Ovary (tissue), 9 donors: ENCODE measurements around the gene SLC39A11. TPM values are rescaled to one million over a fixed set of nuclear protein-coding genes. Genes with fewer than 3 reads are reported as not detected.

Experiments
- DNase-seq, 5 donors: peaks; one replicate each; pipeline ENCODE4 v3.0.0-alpha.2; 2019 to 2020
- H3K27ac ChIP-seq, 2 donors: fragments of 200-600 bp; one replicate each; pipeline versions ENCODE4 v1.5.1 to v1.8.0; 2019 to 2022
- H3K27me3 ChIP-seq: fragments of 200-600 bp; one replicate; pipeline ENCODE4 v1.8.0; 2022
- H3K36me3 ChIP-seq: fragments of 200-600 bp; sonication (generic); one replicate; pipeline ENCODE4 v1.5.1; 2019
- H3K4me1 ChIP-seq: one replicate; pipeline ENCODE4 v1.8.1; 2013; ENCODE audit warnings: mild to moderate bottlenecking, moderate library complexity; ENCODE audit not compliant: insufficient read depth
- H3K4me3 ChIP-seq: fragments of 200-600 bp; sonication (generic); one replicate; pipeline ENCODE4 v1.5.1; 2017
- H3K9me3 ChIP-seq, 2 donors: fragments of 200-600 bp in 1 of 2; sonication (generic) in 1 of 2; one replicate each; pipeline versions ENCODE4 v1.5.1 to v1.8.1; 2013 to 2019; ENCODE audit warnings: mild to moderate bottlenecking in 1 of 2, moderate library complexity in 1 of 2
- CTCF ChIP-seq, 3 donors: fragments of 450-650 bp in 2 of 3; fragments of 200-600 bp in 1 of 3; IDR thresholded peaks; one replicate each; pipeline versions ENCODE4 v1.5.1 to v1.8.0; 2016 to 2022; ENCODE audit warnings: antibody characterized with exemption in 3 of 3, mild to moderate bottlenecking in 1 of 3
- EP300 ChIP-seq: sonication (generic); formaldehyde crosslinking; IDR thresholded peaks from one replicate; pipeline ENCODE4 v1.6.1; 2017; ENCODE audit warnings: antibody characterized with exemption
- POLR2A ChIP-seq: fragments of 450-650 bp; IDR thresholded peaks from one replicate; pipeline ENCODE4 v1.6.1; 2017; ENCODE audit warnings: antibody characterized with exemption, mild to moderate bottlenecking, moderate library complexity
- whole genome bisulfite sequencing, 3 donors: extraction: QIAGEN DNeasy Blood & Tissue Kit in 1 of 3; methylation state at CpG; one replicate each; pipeline versions ENCODE4 v1.1.5 to v1.1.7; 2013 to 2017; 5-methylcytosine and 5-hydroxymethylcytosine counted together
- intact Hi-C, 4 donors: fragments of 100-400 bp; cut with DNase I; formaldehyde crosslinking; loops; one replicate each; pipeline versions ENCODE4 v1.11.0 to v1.15.1; 2022 to 2023
- polyA plus RNA-seq, 2 donors: library from polyadenylated mRNA; stranded (reverse); fragments of 200-250 nt in 1 of 2; fragments of 350-450 nt in 1 of 2; fragmentation: Illumina TruSeq in 1 of 2; extraction: RNeasy Lipid Tissue Mini Kit (QIAGEN cat#74804) in 1 of 2; gene quantifications; one replicate each; pipeline ENCODE4 v1.2.3, GENCODE V29; 2013 to 2014
- total RNA-seq, 7 donors: library from RNA; depleted of rRNA in 2 of 7; stranded (reverse); fragments of >200 nt in 2 of 7; fragmentation: NEBNext Ultra II Directional in 3 of 7; extraction: Animal tissue kit (Norgen Biotek cat#: 25700) in 3 of 7; gene quantifications; one replicate each; pipeline versions ENCODE4 v1.1.0 to v1.2.4, GENCODE V29; 2016 to 2023
- donor health status: DM: no; HTN: no; CAD: no; lungs with moderate emphysema.
- donor health status: DM: no; HTN: no; CAD: no.
- donor health status: Bipolar disorder and iron deficiency.
- donor health status: DM: yes; HTN: yes; CAD: no.
- donor health status: DM: no; HTN: no; CAD: no.
- donor health status: DM: yes; HTN: yes; CAD: no.

The SLC39A11 gene
- total and polyA plus RNA-seq, 9 donors = 4.0 to 21.2 (median 10.1) TPM

GRCh38 chr17:72863526-72864211 lies 228.8 kb downstream of the SLC39A11 start:
- 86 to 91% (median 89%) methylated on average over 11 of the region's 11 CpGs for WGBS, 3 donors
- H3K4me3 ChIP-seq = no peak overlapping the region
- intact Hi-C loops = no loop called here
- H3K27me3 ChIP-seq = no peaks in the 10 kb centered on the region
- no peak for TF ChIP-seq POLR2A
- TF ChIP-seq CTCF (IDR thresholded peaks at IDR 0.05) = no peak
- TF ChIP-seq EP300 = no peak
- no peaks in the 10 kb centered on the region for H3K9me3 ChIP-seq
- no peak for DNase-seq
- no peak overlapping the region for H3K27ac ChIP-seq
- H3K4me1 ChIP-seq = no peaks in the 10 kb centered on the region
- no peaks in the 10 kb centered on the region for H3K36me3 ChIP-seq

- Histone ChIP-seq H3K4me1 (no peaks in the 10 kb centered on the region), H3K27me3 (no peaks in the 10 kb centered on the region), H3K9me3 (no peaks in the 10 kb centered on the region), H3K4me3 (no peak overlapping the region), H3K36me3 (no peaks in the 10 kb centered on the region), H3K27ac (no peak overlapping the region)
- WGBS, 3 donors = 42 to 54% (median 44%) methylated on average over 7 of the region's 7 CpGs
- no peak for TF ChIP-seq EP300
- no peak for TF ChIP-seq POLR2A
- TF ChIP-seq CTCF (IDR thresholded peaks at IDR 0.05) = no peak
- intact Hi-C loops = no loop called here
- no peak for DNase-seq
These were observed 230.1 kb downstream of the SLC39A11 start for GRCh38 chr17:72862276-72862999.

- Histone ChIP-seq H3K9me3 (no peaks in the 10 kb centered on the region), H3K36me3 (no peaks in the 10 kb centered on the region), H3K27ac (no peak overlapping the region), H3K4me1 (no peaks in the 10 kb centered on the region), H3K4me3 (no peak overlapping the region), H3K27me3 (no peaks in the 10 kb centered on the region)
- TF ChIP-seq POLR2A = no peak
- TF ChIP-seq EP300 = no peak
- TF ChIP-seq CTCF (IDR thresholded peaks at IDR 0.05) = no peak
- no peak for DNase-seq
- intact Hi-C loops = no loop called here
These were observed 230.7 kb downstream of the SLC39A11 start for GRCh38 chr17:72861811-72862210.

GRCh38 chr17:72860778-72861177 lies 231.7 kb downstream of the SLC39A11 start:
- intact Hi-C loops = no loop called here
- 85 to 90% (median 85%) methylated on average over 5 of the region's 5 CpGs for WGBS, 3 donors
- Histone ChIP-seq H3K27me3 (no peaks in the 10 kb centered on the region), H3K4me3 (no peak overlapping the region), H3K36me3 (no peaks in the 10 kb centered on the region), H3K9me3 (no peaks in the 10 kb centered on the region), H3K27ac (no peak overlapping the region), H3K4me1 (no peaks in the 10 kb centered on the region)
- no peak for TF ChIP-seq CTCF (IDR thresholded peaks at IDR 0.05)
- TF ChIP-seq POLR2A = no peak
- no peak for TF ChIP-seq EP300
- no peak for DNase-seq
